GM18505 (cell line): ENCODE measurements around the gene TBC1D2B.

Experiments
- ATAC-seq: cut with Tn5 transposase; IDR thresholded peaks from one replicate; pipeline ENCODE4 v1.9.1; 2021; ENCODE audit not compliant: unreplicated experiment
- POLR2A ChIP-seq: IDR thresholded peaks from 4 replicates; pipeline ENCODE4 v1.6.1; 2011; ENCODE audit warnings: borderline replicate concordance; ENCODE audit not compliant: insufficient read depth, insufficient read length; ENCODE audit errors: extremely low read depth

The TBC1D2B gene

GRCh38 chr15:78047761-78048627, 29.5 kb downstream of the TBC1D2B start:
- TF ChIP-seq POLR2A: no peak
- ATAC-seq: no peak

- no peak for ATAC-seq
- no peak for TF ChIP-seq POLR2A
Observed at GRCh38 chr15:78046796-78047341, 30.6 kb downstream of the TBC1D2B start.

- no peak for ATAC-seq
- TF ChIP-seq POLR2A: no peak
Observed at GRCh38 chr15:78045189-78045588, 32.3 kb downstream of the TBC1D2B start.

- no peak for ATAC-seq
- TF ChIP-seq POLR2A: no peak
Observed at GRCh38 chr15:78044407-78045155, 32.9 kb downstream of the TBC1D2B start.

GRCh38 chr15:78041946-78042345, 35.6 kb downstream of the TBC1D2B start:
- ATAC-seq: no peak
- no peak for TF ChIP-seq POLR2A

- no peak for ATAC-seq
- TF ChIP-seq POLR2A: no peak
Observed at GRCh38 chr15:78040653-78041244, 36.8 kb downstream of the TBC1D2B start.

- no peak for TF ChIP-seq POLR2A
- no peak for ATAC-seq
Observed at GRCh38 chr15:78038585-78039247, 38.8 kb downstream of the TBC1D2B start.

- ATAC-seq: no peak
Observed at GRCh38 chr15:78037779-78038305, 39.7 kb downstream of the TBC1D2B start.

GRCh38 chr15:78037328-78037727, 40.2 kb downstream of the TBC1D2B start:
- no peak for ATAC-seq
- no peak for TF ChIP-seq POLR2A

More at GRCh38 chr15:78037779-78038305, 39.7 kb downstream of the TBC1D2B start:
- no peak for TF ChIP-seq POLR2A

- ATAC-seq: no peak
- no peak for TF ChIP-seq POLR2A
Observed at GRCh38 chr15:78035861-78036476, 41.5 kb downstream of the TBC1D2B start.

GRCh38 chr15:78035321-78035751, 42.2 kb downstream of the TBC1D2B start:
- TF ChIP-seq POLR2A: no peak
- ATAC-seq: no peak
